ENCODE data around the gene RBP3.

The RBP3 gene

DNA sequence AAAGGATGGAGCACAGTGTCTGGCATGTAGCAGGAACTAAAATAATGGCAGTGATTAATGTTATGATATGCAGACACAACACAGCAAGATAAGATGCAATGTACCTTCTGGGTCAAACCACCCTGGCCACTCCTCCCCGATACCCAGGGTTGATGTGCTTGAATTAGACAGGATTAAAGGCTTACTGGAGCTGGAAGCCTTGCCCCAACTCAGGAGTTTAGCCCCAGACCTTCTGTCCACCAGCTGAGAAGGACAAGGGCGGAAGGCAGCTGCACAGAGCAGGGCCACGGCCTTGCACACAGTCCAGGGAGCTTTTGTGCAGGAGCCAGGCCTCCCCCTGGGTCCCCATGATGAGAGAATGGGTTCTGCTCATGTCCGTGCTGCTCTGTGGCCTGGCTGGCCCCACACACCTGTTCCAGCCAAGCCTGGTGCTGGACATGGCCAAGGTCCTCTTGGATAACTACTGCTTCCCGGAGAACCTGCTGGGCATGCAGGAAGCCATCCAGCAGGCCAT, at the start of gene RBP3:
Gene RBP3 (plus strand): TSS at position 226 of the 514 bp plus-strand sequence. CDS start 122 bp downstream, at position 348.
- no peak for DNase-seq

- DNase-seq, result no peak
These were observed 49.4 kb upstream of the RBP3 start for GRCh38 chr10:47298715-47299114.

- no peak for DNase-seq
These were observed 48.3 kb upstream of the RBP3 start, which contains the start of gene GDF10 for GRCh38 chr10:47299611-47300428. TSS of gene GDF10 (plus strand) at chr10:47300197. CDS start at chr10:47300652, 455 bp downstream.

GRCh38 chr10:47300429-47300931, 47.7 kb upstream of the RBP3 start:
- no peak for DNase-seq

GRCh38 chr10:47301833-47302232, 46.3 kb upstream of the RBP3 start:
- no peak for DNase-seq

- no peak for DNase-seq
These were observed 45.1 kb upstream of the RBP3 start for GRCh38 chr10:47303105-47303504.

- DNase-seq, result no peak
These were observed 44.3 kb upstream of the RBP3 start for GRCh38 chr10:47303866-47304265.

- no peak for DNase-seq
These were observed 42.6 kb upstream of the RBP3 start for GRCh38 chr10:47305566-47305965.

DNA sequence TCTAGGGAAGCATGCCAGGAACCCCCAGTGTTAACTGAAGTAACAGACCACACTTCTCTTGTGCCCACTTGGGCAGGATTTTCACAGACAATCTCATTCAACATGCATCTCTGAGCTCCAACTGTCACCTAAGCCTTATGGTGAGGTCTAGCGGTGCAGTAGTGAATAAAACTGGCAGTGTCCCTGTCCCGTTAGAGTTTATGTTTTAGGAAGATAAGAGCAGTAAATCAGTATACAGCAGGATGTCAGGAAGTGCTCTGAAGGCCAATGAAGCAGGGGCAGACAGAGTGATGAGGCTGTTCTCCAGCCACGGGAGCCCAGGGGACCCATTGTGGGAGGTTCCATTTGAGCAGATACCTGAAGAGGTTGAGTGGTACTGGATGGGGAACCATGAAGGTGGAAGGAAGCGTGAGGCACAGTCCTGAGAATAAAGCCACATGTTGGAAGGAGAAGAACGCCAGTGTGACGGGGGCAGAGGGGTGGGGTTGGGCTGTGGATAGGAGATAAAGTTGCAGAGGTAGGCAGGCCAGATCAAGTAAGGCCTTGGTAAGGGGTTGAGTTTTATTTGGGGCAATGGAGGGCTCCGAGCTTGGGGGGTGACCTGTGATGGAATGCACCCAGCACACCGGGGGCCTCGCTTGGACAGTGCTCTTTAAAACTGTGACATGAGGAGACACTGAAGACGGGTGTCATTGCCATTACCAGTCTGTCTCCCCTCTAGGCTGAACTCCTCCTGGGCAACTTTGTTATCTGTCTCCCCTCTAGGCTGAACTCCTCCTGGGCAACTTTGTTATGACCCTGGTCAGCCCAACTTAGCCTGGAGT, 41.6 kb upstream of the RBP3 start:
- DNase-seq, result no peak

DNA sequence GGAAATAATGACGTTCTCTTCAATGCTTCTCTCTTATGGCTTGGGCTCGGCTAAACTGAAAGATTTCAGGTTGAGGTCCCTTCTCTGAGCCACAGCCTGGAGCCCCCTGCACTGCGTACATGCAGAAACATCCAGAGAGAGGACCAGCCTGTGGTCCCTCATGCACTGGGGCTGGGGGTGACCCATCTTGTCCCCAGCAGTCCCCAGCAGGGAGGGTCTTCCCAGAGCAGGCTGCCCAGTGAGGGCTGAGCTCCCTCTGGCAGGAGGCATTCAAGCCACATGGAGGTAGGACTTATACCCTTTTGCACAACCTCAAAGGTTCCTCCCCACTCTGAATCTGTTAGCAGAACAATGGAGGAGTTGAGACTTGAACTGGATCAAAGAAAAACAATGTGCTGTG, 40.8 kb upstream of the RBP3 start:
- no peak for DNase-seq

- no peak for DNase-seq
These were observed 39.4 kb upstream of the RBP3 start for GRCh38 chr10:47308775-47309174.

GRCh38 chr10:47309408-47310089, 38.6 kb upstream of the RBP3 start:
- DNase-seq, result no peak

DNA sequence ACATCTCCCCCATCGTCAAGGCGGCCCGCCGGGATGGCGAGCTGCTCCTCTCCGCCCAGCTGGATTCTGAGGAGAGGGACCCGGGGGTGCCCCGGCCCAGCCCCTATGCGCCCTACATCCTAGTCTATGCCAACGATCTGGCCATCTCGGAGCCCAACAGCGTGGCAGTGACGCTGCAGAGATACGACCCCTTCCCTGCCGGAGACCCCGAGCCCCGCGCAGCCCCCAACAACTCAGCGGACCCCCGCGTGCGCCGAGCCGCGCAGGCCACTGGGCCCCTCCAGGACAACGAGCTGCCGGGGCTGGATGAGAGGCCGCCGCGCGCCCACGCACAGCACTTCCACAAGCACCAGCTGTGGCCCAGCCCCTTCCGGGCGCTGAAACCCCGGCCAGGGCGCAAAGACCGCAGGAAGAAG, 38.1 kb upstream of the RBP3 start:
- DNase-seq, result no peak

GRCh38 chr10:47311193-47311931, 36.8 kb upstream of the RBP3 start:
- DNase-seq, result no peak

GRCh38 chr10:47311932-47312662, 36.1 kb upstream of the RBP3 start:
- DNase-seq, result no peak

DNA sequence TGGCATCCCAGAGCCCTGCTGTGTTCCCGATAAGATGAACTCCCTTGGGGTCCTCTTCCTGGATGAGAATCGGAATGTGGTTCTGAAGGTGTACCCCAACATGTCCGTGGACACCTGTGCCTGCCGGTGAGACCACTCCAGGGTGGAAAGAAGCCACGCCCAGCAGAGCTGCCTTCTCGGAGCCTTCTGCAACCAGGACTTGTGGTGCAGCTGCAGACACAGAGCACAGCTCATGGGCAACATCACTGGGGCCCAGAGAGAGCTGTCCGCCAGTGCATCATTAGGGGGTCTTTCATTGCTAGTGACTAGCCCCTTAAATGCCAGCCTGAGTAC, 35.5 kb upstream of the RBP3 start:
- DNase-seq, result no peak

DNA sequence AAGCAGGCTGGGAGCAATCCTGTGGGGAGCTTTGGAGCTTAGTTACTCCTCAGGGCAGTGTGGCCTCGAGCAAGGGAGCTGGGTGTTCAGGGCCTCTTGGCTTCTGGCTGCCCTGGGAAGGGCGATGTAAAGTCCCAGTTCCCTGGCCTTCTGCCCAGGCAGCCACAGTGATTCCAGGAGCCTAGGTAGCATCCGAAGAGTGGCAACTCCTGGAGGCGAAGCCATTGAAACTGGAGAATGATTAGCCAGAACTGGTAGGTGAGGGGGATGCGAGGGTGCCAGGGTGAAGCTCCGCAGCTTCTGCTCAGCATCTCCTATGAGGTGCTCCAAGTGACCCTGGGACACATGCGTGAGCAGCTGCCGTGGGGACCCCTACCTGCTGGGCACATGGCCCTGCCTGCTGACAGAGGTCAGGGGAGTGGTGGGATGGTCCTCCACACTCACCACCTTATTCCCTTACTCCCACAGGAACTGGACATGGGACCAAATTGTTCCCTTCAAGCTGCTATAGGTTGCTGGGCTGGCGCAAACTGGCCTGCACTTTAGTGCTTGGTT, 33.7 kb upstream of the RBP3 start:
- no peak for DNase-seq

DNA sequence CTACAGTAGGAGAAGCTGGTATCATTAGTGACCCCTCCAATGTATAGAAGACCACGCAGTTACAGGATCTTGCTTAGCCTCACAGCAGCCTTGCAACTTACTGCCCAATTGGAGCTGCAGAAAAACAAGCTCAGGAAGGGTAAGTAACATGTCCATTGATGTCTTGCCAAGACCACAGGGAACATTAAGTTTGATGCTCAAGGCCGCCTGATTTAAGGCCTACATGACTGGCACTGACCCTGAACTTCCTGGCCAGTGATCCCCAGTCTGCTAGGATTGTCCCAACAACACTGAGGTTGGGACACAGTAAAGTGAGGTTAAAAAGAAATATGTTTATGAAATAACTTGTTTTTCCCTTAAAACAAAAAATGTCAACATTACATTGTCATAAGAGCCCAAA, 32.7 kb upstream of the RBP3 start:
- no peak for DNase-seq

DNA sequence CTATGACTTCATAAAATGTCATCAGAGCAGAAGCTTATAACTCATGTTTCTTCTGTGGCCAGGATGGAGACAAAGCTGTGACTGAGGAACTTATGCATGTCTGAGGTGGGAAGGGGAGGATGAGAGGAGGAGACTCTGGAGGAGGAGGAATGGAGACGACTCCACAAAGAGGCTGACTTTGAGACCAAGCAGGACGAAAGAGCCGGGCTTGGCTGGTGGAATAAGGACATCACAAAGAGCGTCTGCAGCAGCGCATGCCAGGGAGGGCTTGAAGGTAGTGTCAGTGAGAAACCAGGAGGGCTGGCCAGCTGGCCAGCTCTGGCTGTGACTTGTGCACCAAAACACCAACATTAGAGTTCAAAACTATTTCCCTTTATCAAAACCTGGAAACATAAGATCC, 32.0 kb upstream of the RBP3 start:
- DNase-seq, result no peak

DNA sequence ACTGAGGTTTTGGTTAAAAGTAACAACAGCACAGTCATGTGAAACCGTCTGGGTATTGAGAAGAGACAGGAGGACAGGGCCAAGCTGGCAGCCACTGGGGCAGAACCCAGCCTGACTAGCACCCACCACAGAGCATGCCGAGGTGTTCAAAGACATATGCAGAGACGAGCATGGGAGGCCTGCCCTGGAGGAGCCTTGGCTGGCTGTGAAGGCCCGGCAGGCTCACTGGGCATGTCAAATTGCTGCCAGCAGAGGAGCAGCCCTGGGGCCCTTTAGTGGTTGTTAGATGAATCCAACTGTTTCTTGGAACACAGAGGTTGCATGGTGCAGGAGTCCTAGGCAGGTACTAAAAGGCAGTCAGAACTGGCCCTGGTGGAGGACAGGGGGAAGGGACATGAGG, 30.9 kb upstream of the RBP3 start:
- DNase-seq, result no peak

GRCh38 chr10:47318706-47319105, 29.5 kb upstream of the RBP3 start:
- no peak for DNase-seq

Measured in NCI-H2081 treated with DMSO at 0.1 percent for 48 hours (cell line).